Lower leg skin (tissue), 3 donors: ENCODE results near the gene VWCE.

ENCODE experiments used
- POLR2A ChIP-seq, 2 donors: fragments of 450-650 bp; IDR thresholded peaks; one replicate each; pipeline ENCODE4 v1.6.1; 2016 to 2017; ENCODE audit warnings: antibody characterized with exemption in 2 of 2, mild to moderate bottlenecking in 1 of 2, moderate library complexity in 1 of 2
- TF ChIP-seq, protein P1 (sequence below), 3 donors: fragments of 450-650 bp; IDR thresholded peaks; one replicate each; pipeline ENCODE4 v1.5.1; 2016; ENCODE audit warnings: antibody characterized with exemption in 3 of 3, mild to moderate bottlenecking in 3 of 3, moderate library complexity in 2 of 3

DNA sequence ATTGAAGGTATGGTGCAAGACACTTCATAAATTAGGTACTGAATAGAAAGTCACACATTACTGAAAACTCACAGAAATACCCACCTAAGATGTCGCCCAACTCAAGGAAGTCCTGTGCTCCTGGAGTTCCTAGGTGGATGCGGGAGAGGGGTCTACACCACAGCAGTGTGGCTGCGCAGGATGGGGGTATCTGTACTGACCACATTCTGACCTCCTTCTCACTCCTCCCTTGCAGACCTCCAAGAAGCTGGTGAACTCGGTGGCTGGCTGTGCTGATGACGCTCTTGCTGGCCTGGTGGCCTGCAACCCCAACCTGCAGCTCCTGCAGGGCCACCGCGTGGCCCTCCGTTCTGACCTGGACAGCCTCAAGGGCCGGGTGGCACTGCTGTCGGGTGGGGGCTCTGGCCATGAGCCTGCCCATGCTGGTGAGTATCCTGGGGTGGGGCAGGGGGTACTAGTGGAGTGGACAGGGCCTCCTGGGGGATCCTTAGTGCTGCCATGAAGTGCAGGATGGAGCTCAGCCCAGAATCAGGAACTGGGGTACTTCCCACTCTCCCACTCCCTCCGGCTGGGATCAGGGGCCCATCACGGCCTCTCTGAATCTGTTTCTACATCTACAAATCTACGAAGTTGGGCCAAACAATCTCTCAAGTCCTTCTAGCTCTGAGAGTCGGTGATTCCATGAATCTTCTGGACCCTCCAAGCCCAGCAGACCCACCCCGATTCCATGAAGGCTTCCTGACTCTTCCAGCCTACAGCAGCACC is 42.8 kb upstream of the VWCE start:
- no peak for TF ChIP-seq POLR2A (IDR thresholded peaks at IDR 0.05)
- TF ChIP-seq, protein P1, sequence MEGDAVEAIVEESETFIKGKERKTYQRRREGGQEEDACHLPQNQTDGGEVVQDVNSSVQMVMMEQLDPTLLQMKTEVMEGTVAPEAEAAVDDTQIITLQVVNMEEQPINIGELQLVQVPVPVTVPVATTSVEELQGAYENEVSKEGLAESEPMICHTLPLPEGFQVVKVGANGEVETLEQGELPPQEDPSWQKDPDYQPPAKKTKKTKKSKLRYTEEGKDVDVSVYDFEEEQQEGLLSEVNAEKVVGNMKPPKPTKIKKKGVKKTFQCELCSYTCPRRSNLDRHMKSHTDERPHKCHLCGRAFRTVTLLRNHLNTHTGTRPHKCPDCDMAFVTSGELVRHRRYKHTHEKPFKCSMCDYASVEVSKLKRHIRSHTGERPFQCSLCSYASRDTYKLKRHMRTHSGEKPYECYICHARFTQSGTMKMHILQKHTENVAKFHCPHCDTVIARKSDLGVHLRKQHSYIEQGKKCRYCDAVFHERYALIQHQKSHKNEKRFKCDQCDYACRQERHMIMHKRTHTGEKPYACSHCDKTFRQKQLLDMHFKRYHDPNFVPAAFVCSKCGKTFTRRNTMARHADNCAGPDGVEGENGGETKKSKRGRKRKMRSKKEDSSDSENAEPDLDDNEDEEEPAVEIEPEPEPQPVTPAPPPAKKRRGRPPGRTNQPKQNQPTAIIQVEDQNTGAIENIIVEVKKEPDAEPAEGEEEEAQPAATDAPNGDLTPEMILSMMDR (IDR thresholded peaks at IDR 0.05): no peak
